ENCODE data around the gene CREB5.
A peak's percentile ranks its signal among the peaks of the same experiment; 100 is the strongest.

The CREB5 gene

GRCh38 chr7:28533731-28534531, 121.6 kb downstream of the CREB5 start:
- Histone ChIP-seq H3K27me3 (replicated peaks; ENCODE audit: control insufficient read depth, insufficient read depth, low read length) (no peaks in the 10 kb centered on the region), H3K4me3 (replicated peaks; ENCODE audit: low read depth, low read length) (no peak overlapping the region), H3K36me3 (ENCODE audit: control insufficient read depth, insufficient read depth, low read length) (no peaks in the 10 kb centered on the region)
- TF ChIP-seq CTCF (IDR thresholded peaks at IDR 0.05; ENCODE audit: insufficient read depth, low read length, poor library complexity, severe bottlenecking): no peak
- DNase-seq (ENCODE audit: extremely low read depth, insufficient read length): no peak

GRCh38 chr7:28536259-28536658, 123.9 kb downstream of the CREB5 start:
- no peaks in the 10 kb centered on the region for H3K27me3 ChIP-seq (replicated peaks; ENCODE audit: control insufficient read depth, insufficient read depth, low read length)
- peak; percentile 43 for DNase-seq (ENCODE audit: extremely low read depth, insufficient read length)
- no peaks in the 10 kb centered on the region for H3K36me3 ChIP-seq (ENCODE audit: control insufficient read depth, insufficient read depth, low read length)
- H3K4me3 ChIP-seq (replicated peaks; ENCODE audit: low read depth, low read length): no peak overlapping the region
- TF ChIP-seq CTCF (IDR thresholded peaks at IDR 0.05; ENCODE audit: insufficient read depth, low read length, poor library complexity, severe bottlenecking): no peak

GRCh38 chr7:28539289-28539981, 127.1 kb downstream of the CREB5 start:
- no peaks in the 10 kb centered on the region for H3K27me3 ChIP-seq (replicated peaks; ENCODE audit: control insufficient read depth, insufficient read depth, low read length)
- no peak for TF ChIP-seq CTCF (IDR thresholded peaks at IDR 0.05; ENCODE audit: insufficient read depth, low read length, poor library complexity, severe bottlenecking)
- peak; percentile 83 for DNase-seq (ENCODE audit: extremely low read depth, insufficient read length)

GRCh38 chr7:28542410-28542809, 130.1 kb downstream of the CREB5 start:
- no peak overlapping the region for H3K4me3 ChIP-seq (replicated peaks; ENCODE audit: low read depth, low read length)
- no peak for DNase-seq (ENCODE audit: extremely low read depth, insufficient read length)
- no peaks in the 10 kb centered on the region for H3K36me3 ChIP-seq (ENCODE audit: control insufficient read depth, insufficient read depth, low read length)
- TF ChIP-seq CTCF (IDR thresholded peaks at IDR 0.05; ENCODE audit: insufficient read depth, low read length, poor library complexity, severe bottlenecking): no peak
- H3K27me3 ChIP-seq (replicated peaks; ENCODE audit: control insufficient read depth, insufficient read depth, low read length): no peaks in the 10 kb centered on the region

More at GRCh38 chr7:28539289-28539981, 127.1 kb downstream of the CREB5 start:
- Histone ChIP-seq H3K4me3 (replicated peaks; ENCODE audit: low read depth, low read length) (no peak overlapping the region), H3K36me3 (ENCODE audit: control insufficient read depth, insufficient read depth, low read length) (no peaks in the 10 kb centered on the region)

GRCh38 chr7:28544453-28545117, 132.3 kb downstream of the CREB5 start:
- DNase-seq (ENCODE audit: extremely low read depth, insufficient read length): no peak

More at GRCh38 chr7:28544453-28545117, 132.3 kb downstream of the CREB5 start:
- H3K36me3 ChIP-seq (ENCODE audit: control insufficient read depth, insufficient read depth, low read length): no peaks in the 10 kb centered on the region
- no peaks in the 10 kb centered on the region for H3K27me3 ChIP-seq (replicated peaks; ENCODE audit: control insufficient read depth, insufficient read depth, low read length)
- TF ChIP-seq CTCF (IDR thresholded peaks at IDR 0.05; ENCODE audit: insufficient read depth, low read length, poor library complexity, severe bottlenecking): no peak
- H3K4me3 ChIP-seq (replicated peaks; ENCODE audit: low read depth, low read length): no peak overlapping the region

Data from GM06990 (cell line).